IMR-90 (cell line): ENCODE results near the gene CD2AP. TPM values are rescaled to one million over a fixed set of nuclear protein-coding genes. Genes with fewer than 3 reads are reported as not detected.

ENCODE experiments used
- ATAC-seq: fragments of 200-7000 bp; cut with Tn5 transposase; 2 replicates; pipeline ENCODE4 v1.9.1; 2020; ENCODE audit warnings: low read depth, mild to moderate bottlenecking, moderate library complexity
- BruUV-seq: library from RNA; stranded (reverse); fragments of 400-500 nt; replicated peaks from 2 replicates; lab custom pipeline; 2021; lab: Mats Ljungman, UMichigan
- CTCF ChIA-PET: fragments of 300-600 bp; formaldehyde crosslinking; extraction: SDS; loops from one replicate; lab custom pipeline; 2021; ENCODE audit warnings: antibody characterized with exemption; lab: Yijun Ruan, JAX
- POLR2A ChIA-PET: fragments of 300-600 bp; sonication (Branson Sonifier 250); formaldehyde crosslinking; loops from one replicate; lab custom pipeline; 2022; ENCODE audit warnings: antibody characterized with exemption; ENCODE audit not compliant: unreplicated experiment; lab: Charles Lee
- DNase-seq: peaks from one replicate; pipeline ENCODE4 v3.0.0; 2013
- H2AFZ ChIP-seq: replicated peaks from 2 replicates; pipeline ENCODE3; 2013; ENCODE audit warnings: low read length, mild to moderate bottlenecking; ENCODE audit not compliant: poor library complexity
- H2AK5ac ChIP-seq: 2 replicates; pipeline ENCODE4 v1.6.1; 2013; ENCODE audit warnings: low read depth, low read length, inconsistent platforms
- H2AK9ac ChIP-seq: replicated peaks from 2 replicates; pipeline ENCODE3; 2013; ENCODE audit warnings: mild to moderate bottlenecking, low read depth, low read length, moderate library complexity; ENCODE audit not compliant: poor library complexity
- H2BK120ac ChIP-seq: 2 replicates; pipeline ENCODE4 v1.6.1; 2013; ENCODE audit warnings: low read depth, low read length, inconsistent platforms
- H2BK15ac ChIP-seq: 3 replicates; pipeline ENCODE4 v1.6.1; 2013; ENCODE audit warnings: low read depth, low read length, inconsistent platforms
- H2BK20ac ChIP-seq: 2 replicates; pipeline ENCODE4 v1.6.1; 2013; ENCODE audit warnings: low read depth, mild to moderate bottlenecking, inconsistent platforms, low read length, moderate library complexity
- H2BK5ac ChIP-seq: 2 replicates; pipeline ENCODE4 v1.6.1; 2013; ENCODE audit warnings: mild to moderate bottlenecking, low read depth, low read length, inconsistent platforms; ENCODE audit not compliant: poor library complexity, severe bottlenecking
- H3K14ac ChIP-seq: replicated peaks from 2 replicates; pipeline ENCODE4 v1.6.1; 2013; ENCODE audit warnings: low read depth, low read length, inconsistent platforms
- H3K18ac ChIP-seq: 2 replicates; pipeline ENCODE4 v1.6.1; 2013; ENCODE audit warnings: low read depth, low read length, control low read depth
- H3K23ac ChIP-seq: 2 replicates; pipeline ENCODE4 v1.6.1; 2013; ENCODE audit warnings: low read depth, low read length, inconsistent platforms
- H3K27ac ChIP-seq: 2 replicates; pipeline ENCODE4 v1.5.1; 2013; ENCODE audit warnings: mild to moderate bottlenecking, control low read depth, low read length; ENCODE audit not compliant: insufficient read depth
- H3K27me3 ChIP-seq: 2 replicates; pipeline ENCODE4 v1.6.1; 2013; ENCODE audit warnings: low read length; ENCODE audit not compliant: control insufficient read depth, insufficient read depth
- H3K36me3 ChIP-seq: 2 replicates; pipeline ENCODE4 v1.6.1; 2013; ENCODE audit warnings: low read length, mixed read lengths; ENCODE audit not compliant: control insufficient read depth, insufficient read depth
- H3K4ac ChIP-seq: 2 replicates; pipeline ENCODE4 v1.6.1; 2013; ENCODE audit warnings: low read depth, low read length, inconsistent platforms
- H3K4me1 ChIP-seq: 2 replicates; pipeline ENCODE4 v1.6.1; 2013; ENCODE audit warnings: low read length, mixed read lengths; ENCODE audit not compliant: control insufficient read depth, insufficient read depth
- H3K4me2 ChIP-seq: 2 replicates; pipeline ENCODE4 v1.6.1; 2013; ENCODE audit warnings: low read depth, mild to moderate bottlenecking, control low read depth, low read length, moderate library complexity
- H3K4me3 ChIP-seq: 2 replicates; pipeline ENCODE4 v1.5.1; 2013; ENCODE audit warnings: low read depth, mild to moderate bottlenecking, control low read depth, low read length, moderate library complexity; ENCODE audit not compliant: insufficient read depth
- H3K56ac ChIP-seq: 2 replicates; pipeline ENCODE4 v1.6.1; 2013; ENCODE audit warnings: low read length, inconsistent platforms; ENCODE audit not compliant: insufficient read depth; ENCODE audit errors: extremely low read depth
- H3K79me1 ChIP-seq, 2 experiments: 2 replicates each; pipeline ENCODE4 v1.6.1; 2013; ENCODE audit warnings: low read length in 2 of 2, inconsistent platforms in 1 of 2, low read depth in 1 of 2
- H3K9ac ChIP-seq: 2 replicates; pipeline ENCODE4 v1.6.1; 2013; ENCODE audit warnings: low read depth, low read length, control low read depth
- H3K9me1 ChIP-seq: 2 replicates; pipeline ENCODE4 v1.6.1; 2013; ENCODE audit warnings: low read length, inconsistent platforms; ENCODE audit not compliant: insufficient read depth
- H3K9me3 ChIP-seq: 2 replicates; pipeline ENCODE4 v1.6.1; 2013; ENCODE audit warnings: low read length; ENCODE audit not compliant: control insufficient read depth, insufficient read depth
- H4K20me1 ChIP-seq: 2 replicates; pipeline ENCODE4 v1.6.1; 2013; ENCODE audit warnings: low read length, inconsistent platforms; ENCODE audit not compliant: insufficient read depth
- H4K5ac ChIP-seq: 2 replicates; pipeline ENCODE4 v1.6.1; 2013; ENCODE audit warnings: mild to moderate bottlenecking, low read depth, low read length, control low read depth
- H4K8ac ChIP-seq, 2 experiments: 2 replicates each; pipeline ENCODE4 v1.6.1; 2013; ENCODE audit warnings: low read depth in 2 of 2, low read length in 2 of 2, control low read depth in 1 of 2, inconsistent platforms in 1 of 2
- H4K91ac ChIP-seq: 2 replicates; pipeline ENCODE4 v1.6.1; 2013; ENCODE audit warnings: low read depth, low read length, inconsistent platforms; ENCODE audit not compliant: insufficient read depth
- FOS ChIP-seq: fragments of 150-350 bp; IDR thresholded peaks from 2 replicates; pipeline ENCODE4 v1.6.1; 2016; ENCODE audit warnings: low read depth, low read length
- MAZ ChIP-seq: IDR thresholded peaks from 2 replicates; pipeline ENCODE4 v1.6.1; 2012; ENCODE audit warnings: low read depth, mild to moderate bottlenecking, low read length, improper control_type of control experiment, moderate library complexity, borderline replicate concordance
- WGBS, 2 experiments: methylation state at CpG; one replicate each; pipeline versions ENCODE4 v1.1.5 to v1.1.7; 2013; ENCODE audit warnings: missing lambda C conversion rate in 2 of 2; ENCODE audit not compliant: insufficient read length in 1 of 2; ENCODE audit errors: extremely low coverage in 2 of 2; 5-methylcytosine and 5-hydroxymethylcytosine counted together
- dilution Hi-C: fragments of 300-500 bp; cut with HindIII; formaldehyde crosslinking; loops from one replicate; pipeline ENCODE4 v1.14.3; 2018; ENCODE audit warnings: low sequenced_read_pairs; ENCODE audit not compliant: unreplicated experiment
- in situ Hi-C: fragments of 300-500 bp; cut with MboI; formaldehyde crosslinking; loops from 3 replicates; pipeline ENCODE4 v1.14.3; 2019; ENCODE audit warnings: low sequenced_read_pairs, inconsistent platforms, mixed read lengths
- intact Hi-C: fragments of 100-400 bp; cut with micrococcal nuclease; formaldehyde crosslinking; loops from 2 replicates; pipeline ENCODE4 v1.10.0; 2022
- polyA plus RNA-seq, 3 experiments: library from polyadenylated mRNA; depleted of rRNA; stranded (reverse); fragments of >200 nt; gene quantifications; 2 replicates each; pipeline ENCODE4 v1.2.3, GENCODE V29; 2012; ENCODE audit warnings: low replicate concordance in 1 of 3
- total RNA-seq: library from RNA; depleted of rRNA; stranded (reverse); fragments of >200 nt; gene quantifications from 2 replicates; pipeline ENCODE4 v1.2.3, GENCODE V29; 2012

The CD2AP gene
- total and polyA plus RNA-seq, 2 of the 4 experiments (the other 2 are of a cell fraction), result 5.3 to 7.5 TPM

DNA sequence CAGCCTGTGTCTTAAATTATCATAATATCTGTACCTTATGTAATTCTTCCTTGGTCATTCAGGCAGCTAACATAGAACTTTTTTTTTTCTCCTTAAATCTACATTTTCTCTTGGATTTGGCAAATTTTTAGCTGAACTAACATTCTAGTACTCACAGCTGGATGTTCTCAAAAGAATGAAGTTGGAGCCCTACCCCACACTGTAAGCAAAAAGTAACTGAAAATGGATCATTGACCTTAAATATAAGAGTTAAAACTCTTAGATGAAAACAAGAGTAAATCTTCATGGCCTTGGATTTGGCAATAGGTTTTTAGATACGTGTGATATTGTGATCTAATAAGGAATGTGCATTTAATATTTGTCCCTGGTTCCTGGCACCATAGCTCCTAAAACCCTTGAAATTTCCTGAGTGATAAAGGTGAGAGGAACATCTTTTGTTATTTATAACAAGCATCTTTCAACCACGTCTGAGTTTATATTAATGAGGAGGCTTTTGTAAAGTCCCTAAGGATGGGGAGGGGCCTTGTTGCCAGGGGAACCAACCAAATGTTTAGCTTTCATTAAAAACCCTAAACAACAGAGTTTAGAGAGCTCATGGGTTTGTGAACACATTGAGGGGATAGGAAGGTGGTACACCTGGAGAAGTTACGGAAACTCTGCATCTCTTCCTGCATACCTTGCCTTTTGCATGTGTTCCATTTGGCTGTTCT lies 114.7 kb downstream of the CD2AP start:
- no peak overlapping the region for H2BK5ac ChIP-seq
- WGBS, 2 experiments, result no CpG with 5 or more reads among the region's 3 CpGs
- H4K20me1 ChIP-seq, result no peaks in the 10 kb centered on the region
- intact Hi-C loops (no loop called here), dilution Hi-C loops (no loop called here), in situ Hi-C loops (no loop called here)
- ChIA-PET CTCF (interaction anchor here (0.7 kb wide), 1 partner anchor 251 kb away, joined by 3 read pairs; no protein-coding TSS in a partner anchor), POLR2A (no interaction called here)
- no peak overlapping the region for H3K4me2 ChIP-seq
- ATAC-seq (no peak), DNase-seq (no peak)
- no peak overlapping the region for H2AK9ac ChIP-seq
- H4K5ac ChIP-seq, result no peak overlapping the region
- no peak overlapping the region for H4K8ac ChIP-seq
- H3K4me1 ChIP-seq, result peaks cover under 1% of the 10 kb centered on the region; the same call in 1 of the 2 replicates
- no peak overlapping the region for H3K23ac ChIP-seq
- no peak overlapping the region for H3K56ac ChIP-seq
- no peak overlapping the region for H2BK20ac ChIP-seq
- no peak overlapping the region for H2BK120ac ChIP-seq
- no peak overlapping the region for H3K4ac ChIP-seq
- H3K18ac ChIP-seq, result no peak overlapping the region
- peaks cover 0 to 3% of the 10 kb centered on the region in 2 experiments; a peak in 2 of 4 replicates for H3K79me1 ChIP-seq
- H3K9ac ChIP-seq, result no peak overlapping the region
- peaks cover 8% of the 10 kb centered on the region for H3K36me3 ChIP-seq
- H3K9me1 ChIP-seq, result peaks cover 3% of the 10 kb centered on the region; the same call in 1 of the 2 replicates
- H2AK5ac ChIP-seq, result no peak overlapping the region
- no peak overlapping the region for H3K4me3 ChIP-seq
- no peak overlapping the region for H2BK15ac ChIP-seq
- no peaks in the 10 kb centered on the region for H3K9me3 ChIP-seq
- no peak overlapping the region for H3K14ac ChIP-seq
- TF ChIP-seq FOS (no peak), MAZ (no peak)
- BruUV-seq, result no TSS peak
- no peak overlapping the region for H3K27ac ChIP-seq
- H2AFZ ChIP-seq, result no peak overlapping the region
- H4K91ac ChIP-seq, result no peak overlapping the region
- H3K27me3 ChIP-seq, result no peaks in the 10 kb centered on the region
